Measurements from ENCODE around the gene GNB1L.

GNB1L gene

DNA sequence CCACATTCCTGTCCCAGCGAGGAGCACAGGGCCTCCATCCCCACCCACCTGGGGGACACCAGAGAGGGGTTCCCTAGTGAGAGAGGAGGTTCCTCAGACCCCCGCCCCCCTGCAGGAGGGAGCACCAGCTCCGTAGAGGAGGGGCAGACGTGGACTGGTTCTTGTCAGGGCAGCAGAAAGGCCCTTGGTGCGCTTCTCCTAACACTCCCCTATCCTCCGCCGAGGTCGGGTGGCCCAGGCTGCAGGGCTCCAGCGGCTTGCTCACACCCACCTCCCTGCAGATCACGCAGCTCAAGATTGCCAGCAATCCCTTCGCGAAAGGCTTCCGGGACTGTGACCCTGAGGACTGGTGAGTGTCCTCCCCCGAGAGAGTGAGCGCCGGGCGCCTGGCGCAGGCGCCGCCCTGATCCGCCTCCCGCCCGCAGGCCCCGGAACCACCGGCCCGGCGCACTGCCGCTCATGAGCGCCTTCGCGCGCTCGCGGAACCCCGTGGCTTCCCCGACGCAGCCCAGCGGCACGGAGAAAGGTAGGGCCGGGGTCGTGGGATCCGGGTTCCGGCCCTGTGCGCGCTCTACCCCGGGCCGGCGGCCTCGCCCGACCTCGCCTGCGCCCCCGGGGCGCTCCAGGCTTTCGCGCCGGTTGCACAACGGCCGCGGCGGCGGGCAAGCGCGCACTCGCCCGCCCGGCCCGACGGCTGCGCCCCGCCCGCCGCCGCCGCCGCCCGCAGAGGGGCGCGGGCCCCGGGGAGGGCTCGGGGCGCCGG lies 89.0 kb downstream of the GNB1L start:
- no peak for DNase-seq

DNA sequence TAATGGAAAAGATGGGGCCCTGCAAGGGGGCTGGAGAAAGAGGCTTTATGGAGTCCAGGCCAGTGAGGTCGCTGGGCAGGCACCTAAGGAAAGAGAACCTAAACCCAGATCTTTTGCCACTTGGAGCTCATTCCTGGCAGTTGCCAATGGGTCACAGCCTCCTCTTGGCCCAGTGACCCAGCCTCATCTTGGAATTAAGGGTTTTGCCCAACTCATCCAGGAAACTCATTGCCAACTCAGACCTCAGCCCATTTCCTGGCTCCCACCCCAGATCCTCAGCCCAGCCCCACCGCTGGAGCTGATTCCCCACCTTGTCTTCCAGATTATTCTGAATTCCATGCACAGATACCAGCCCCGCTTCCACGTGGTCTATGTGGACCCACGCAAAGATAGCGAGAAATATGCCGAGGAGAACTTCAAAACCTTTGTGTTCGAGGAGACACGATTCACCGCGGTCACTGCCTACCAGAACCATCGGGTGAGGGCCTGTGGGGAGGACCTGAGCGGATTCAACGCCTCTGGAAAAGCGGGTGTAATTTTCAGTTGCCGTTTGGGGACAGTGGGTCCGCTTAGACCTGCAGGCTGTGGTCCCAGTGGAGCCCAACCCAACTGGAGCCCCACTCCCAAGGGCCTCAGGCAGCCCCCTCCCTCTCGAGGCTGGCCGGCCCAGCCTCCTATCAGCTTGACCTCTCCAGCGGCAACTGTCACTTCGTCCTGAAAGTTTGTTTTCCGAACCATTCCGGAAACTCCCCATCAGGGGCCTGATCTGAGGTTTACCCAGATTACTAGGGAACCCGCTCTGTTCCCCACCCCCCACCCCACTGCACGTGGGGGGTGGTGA lies 89.8 kb downstream of the GNB1L start:
- DNase-seq = no peak

DNA sequence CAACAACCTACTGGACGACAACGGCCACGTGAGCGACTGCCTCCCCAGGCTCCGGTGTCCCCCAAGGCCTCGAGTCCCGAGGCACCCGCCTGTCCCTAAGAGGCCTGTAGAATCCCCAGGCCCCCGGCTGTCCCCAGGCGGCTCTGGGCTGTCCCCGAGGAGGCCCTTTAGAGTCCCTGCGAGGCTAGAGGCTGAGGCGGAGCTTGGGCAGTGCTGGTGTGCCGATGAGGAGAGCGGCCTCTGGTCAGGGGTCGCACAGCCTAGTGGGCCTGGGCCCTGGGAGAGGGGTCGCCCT lies 90.4 kb downstream of the GNB1L start:
- no peak for DNase-seq

DNA sequence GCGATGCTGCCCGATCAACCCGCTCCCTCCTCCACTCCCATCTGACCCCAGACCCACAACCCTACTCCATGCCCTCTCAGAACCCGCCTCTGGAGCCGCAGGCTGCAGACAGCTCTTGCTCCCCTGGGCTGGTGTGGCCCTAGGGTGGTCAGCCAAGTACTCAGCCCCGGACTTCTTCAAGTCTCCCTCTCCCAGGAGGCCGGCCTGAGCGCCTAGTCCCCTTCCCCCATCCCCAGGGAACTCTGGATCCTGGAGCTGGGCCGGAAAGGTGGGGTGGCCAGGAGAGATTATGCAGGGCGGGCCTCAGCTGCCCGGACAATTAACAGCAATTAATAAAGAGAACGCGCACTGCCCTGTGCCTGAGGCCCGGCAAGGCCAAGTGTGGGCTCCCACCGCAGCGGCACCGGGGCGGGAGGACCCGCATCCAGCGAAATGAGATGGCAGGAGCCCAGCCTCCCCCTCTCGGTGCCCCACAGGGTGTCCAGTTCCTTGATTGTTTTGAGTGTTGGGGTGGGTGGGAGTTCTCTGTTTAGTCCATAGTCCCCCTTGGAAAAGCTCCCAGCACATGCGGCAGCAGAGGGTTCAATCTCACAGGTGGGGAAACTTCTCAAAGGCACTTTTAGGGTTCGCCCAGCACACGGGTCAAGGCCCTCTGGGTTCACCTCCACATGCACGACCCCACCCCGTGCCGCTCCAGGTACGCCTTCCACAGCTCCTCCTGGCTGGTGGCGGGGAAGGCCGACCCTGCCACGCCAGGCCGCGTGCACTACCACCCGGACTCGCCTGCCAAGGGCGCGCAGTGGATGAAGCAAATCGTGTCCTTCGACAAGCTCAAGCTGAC lies 91.0 kb downstream of the GNB1L start:
- no peak for DNase-seq

- DNase-seq = no peak
Measured at GRCh38 chr22:19762568-19763457, 91.9 kb downstream of the GNB1L start.

DNA sequence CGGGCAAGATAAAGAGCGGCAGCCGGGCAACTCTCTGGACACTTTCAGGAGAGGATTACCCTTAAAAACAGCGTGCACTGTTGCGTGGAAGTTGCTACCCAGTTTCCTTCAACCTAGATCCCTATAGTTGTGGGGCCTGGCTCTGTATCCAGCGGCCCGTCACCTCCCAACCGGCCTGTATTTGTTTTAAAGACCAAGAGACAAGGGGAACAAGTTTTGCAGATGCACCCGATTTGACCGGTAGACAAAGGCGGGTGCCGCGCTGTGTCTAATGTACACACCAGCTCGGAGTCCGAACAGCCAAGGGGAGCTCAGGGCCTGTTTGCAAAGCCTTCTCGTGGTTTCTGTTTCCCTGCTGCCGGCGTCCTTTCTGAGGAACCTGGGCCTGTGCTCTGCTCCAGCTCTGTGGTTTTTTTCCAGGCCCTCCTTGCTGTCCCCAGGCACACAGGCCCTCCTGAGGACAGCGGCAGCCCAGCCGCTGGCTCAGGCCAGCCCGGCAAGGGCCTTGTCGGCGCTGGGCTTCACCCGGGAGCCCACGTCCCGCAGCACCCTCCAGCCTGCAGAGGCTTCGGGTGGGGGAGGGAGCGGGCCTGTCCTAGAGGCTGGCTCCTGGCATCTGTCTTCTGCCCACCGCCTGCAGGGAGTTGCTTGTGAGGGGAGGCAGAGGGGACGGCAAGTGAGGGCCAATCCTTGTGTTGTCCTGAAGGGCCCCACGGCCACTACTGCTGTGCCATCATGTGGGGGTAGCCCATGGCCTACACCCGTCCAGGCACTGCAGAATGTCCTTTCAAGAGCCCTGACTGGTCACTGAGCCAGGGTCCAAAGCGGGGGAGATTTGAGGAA lies 92.7 kb downstream of the GNB1L start:
- DNase-seq = no peak

GRCh38 chr22:19760951-19761724 lies 93.5 kb downstream of the GNB1L start:
- no peak for DNase-seq

- DNase-seq = no peak
Measured at GRCh38 chr22:19760058-19760950, 94.4 kb downstream of the GNB1L start, which contains the start of gene TBX1. TSS of gene TBX1 (plus strand) at chr22:19760778. CDS start at chr22:19760844, 66 bp downstream.

GRCh38 chr22:19759427-19760057 lies 95.1 kb downstream of the GNB1L start:
- DNase-seq = no peak

DNA sequence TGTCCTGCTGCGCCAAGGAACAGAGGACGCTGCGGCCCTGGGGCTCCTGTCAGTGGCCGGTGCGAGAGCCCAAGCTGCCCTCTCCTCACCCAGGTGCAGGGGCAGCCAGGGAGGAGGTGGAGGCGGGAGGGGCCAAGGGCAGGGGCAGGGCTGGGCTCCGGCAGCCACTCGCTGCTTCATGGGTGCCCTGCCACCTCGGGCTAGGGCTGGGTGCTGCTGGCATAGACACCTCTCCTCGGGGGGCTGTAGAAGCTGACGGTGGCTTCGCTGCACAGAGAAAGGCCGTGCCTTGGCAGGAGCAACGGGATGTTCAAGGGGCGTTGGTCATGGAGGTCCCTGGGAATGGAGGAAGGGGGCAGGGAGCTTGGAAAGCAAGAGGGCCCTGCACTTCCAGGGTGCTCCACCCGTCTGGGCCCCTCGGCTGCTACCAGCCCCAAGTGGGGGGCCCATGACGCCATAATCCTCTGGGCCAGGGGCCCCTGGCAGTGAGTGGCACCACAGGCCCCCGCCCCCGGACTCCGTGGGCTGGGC lies 95.7 kb downstream of the GNB1L start:
- DNase-seq = no peak

- DNase-seq = no peak
Measured at GRCh38 chr22:19757985-19758895, 96.4 kb downstream of the GNB1L start.

- no peak for DNase-seq
Measured at GRCh38 chr22:19757140-19757984, 97.3 kb downstream of the GNB1L start.

GRCh38 chr22:19756288-19757128 lies 98.2 kb downstream of the GNB1L start:
- peak in 3 of 56 donors; percentile 4 to 22 (median 21) for DNase-seq

- no peak for DNase-seq
Measured at GRCh38 chr22:19755722-19756287, 98.9 kb downstream of the GNB1L start.

Data from nucleus accumbens (tissue), 56 donors.